VCaP (cell line): ENCODE results near the gene STAMBPL1.

ENCODE experiments used
- H3K27ac ChIP-seq: fragments of 450-650 bp; 2 replicates; pipeline ENCODE4 v1.5.1; 2017
- TF ChIP-seq, protein P1 (sequence below): fragments of 450-650 bp; conservative IDR thresholded peaks from 2 replicates; pipeline ENCODE4 v1.5.1; 2017; ENCODE audit warnings: mild to moderate bottlenecking, moderate library complexity

Gene STAMBPL1

DNA sequence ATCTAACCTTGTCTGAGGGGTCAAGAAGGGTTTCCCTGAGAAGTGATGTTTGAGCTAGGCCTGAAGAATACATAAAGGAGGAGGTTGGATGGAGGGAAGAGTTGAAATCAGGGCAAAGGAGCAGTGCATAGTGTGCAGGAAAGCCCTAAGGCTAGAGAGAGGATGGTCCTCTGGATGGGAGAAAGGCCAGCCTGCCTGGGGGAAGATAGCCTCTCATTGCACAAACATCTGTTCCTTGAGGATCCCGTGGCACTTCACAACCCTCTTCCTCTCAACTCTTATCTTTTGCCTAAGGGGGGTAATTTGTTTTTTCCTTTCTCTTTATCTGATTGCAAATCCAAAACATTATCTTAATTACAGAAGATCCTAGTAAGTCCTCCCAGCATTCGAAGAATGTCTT is 35.7 kb downstream of the STAMBPL1 start:
- H3K27ac ChIP-seq: no peak overlapping the region
- TF ChIP-seq, protein P1, sequence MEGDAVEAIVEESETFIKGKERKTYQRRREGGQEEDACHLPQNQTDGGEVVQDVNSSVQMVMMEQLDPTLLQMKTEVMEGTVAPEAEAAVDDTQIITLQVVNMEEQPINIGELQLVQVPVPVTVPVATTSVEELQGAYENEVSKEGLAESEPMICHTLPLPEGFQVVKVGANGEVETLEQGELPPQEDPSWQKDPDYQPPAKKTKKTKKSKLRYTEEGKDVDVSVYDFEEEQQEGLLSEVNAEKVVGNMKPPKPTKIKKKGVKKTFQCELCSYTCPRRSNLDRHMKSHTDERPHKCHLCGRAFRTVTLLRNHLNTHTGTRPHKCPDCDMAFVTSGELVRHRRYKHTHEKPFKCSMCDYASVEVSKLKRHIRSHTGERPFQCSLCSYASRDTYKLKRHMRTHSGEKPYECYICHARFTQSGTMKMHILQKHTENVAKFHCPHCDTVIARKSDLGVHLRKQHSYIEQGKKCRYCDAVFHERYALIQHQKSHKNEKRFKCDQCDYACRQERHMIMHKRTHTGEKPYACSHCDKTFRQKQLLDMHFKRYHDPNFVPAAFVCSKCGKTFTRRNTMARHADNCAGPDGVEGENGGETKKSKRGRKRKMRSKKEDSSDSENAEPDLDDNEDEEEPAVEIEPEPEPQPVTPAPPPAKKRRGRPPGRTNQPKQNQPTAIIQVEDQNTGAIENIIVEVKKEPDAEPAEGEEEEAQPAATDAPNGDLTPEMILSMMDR: no peak

DNA sequence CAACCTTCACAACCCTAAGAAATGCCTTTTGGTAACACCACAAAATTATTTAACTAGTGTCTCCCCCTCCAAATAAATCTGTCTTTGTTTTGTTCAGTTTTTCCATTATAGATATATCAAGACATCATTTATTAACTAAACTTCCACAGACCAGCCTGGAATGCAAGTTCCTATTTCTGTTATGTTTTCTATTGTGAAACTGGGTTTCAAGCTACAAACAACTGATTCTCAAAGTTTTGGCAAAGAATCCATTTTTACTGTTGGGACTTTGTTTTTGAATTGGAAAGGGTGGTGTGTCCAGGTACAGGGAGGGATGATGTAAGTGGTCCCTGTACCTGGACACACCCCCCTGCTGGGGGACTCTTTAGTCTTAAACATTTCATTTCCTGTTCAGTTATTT is 36.2 kb downstream of the STAMBPL1 start:
- TF ChIP-seq, protein P1: no peak

DNA sequence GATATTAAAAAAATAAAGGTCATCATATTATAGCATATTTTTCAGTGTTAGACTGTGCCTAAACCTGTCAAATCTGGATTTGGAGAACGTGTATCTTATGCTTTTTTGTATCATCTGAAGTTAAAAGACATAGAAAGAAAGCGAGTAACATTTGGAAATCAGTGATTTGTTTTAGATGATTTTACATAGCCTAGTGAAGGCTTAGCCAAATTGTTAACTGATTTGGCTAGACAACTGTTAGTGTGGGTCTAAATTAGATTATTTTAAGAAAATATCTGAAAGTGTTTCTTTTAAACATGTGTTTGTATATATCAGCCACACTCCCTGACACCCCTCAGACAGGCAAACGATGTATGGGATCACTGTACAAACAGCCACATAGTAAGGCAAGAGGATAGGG is 36.9 kb downstream of the STAMBPL1 start:
- TF ChIP-seq, protein P1: no peak
- no peak overlapping the region for H3K27ac ChIP-seq

More for the DNA sequence above, 36.2 kb downstream of the STAMBPL1 start:
- H3K27ac ChIP-seq: no peak overlapping the region

DNA sequence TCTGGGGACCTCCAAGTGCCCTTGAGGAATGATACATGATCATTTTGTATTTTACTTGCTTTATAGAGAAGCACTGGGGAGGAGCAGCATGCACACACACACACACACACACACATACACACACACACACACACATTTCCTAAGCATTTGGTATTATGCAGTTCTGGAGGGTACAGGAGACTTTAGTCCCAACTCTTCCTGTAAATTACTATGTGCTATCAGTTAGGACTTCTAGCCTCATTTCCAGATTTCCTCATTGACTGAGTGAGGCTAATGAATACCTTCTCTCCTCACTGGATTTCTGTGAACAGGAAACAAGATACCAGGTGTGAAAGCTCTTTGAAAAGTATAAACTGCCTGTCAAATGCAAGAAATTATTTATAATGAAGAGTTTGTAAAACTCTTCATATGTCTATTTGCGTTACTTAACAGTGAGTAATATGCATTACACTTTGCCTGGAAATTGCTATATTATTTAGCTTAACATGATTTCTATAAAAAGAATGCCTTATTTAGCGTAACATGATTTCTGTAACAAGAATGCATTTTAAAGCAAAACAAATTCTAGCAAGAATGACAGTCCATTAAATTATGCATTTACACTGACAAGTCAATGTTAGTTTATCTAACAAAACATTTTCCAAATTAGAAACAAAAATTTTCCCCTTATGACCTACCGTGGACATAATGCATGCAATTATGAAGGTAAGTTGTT is 38.3 kb downstream of the STAMBPL1 start:
- TF ChIP-seq, protein P1: no peak
- H3K27ac ChIP-seq: no peak overlapping the region

DNA sequence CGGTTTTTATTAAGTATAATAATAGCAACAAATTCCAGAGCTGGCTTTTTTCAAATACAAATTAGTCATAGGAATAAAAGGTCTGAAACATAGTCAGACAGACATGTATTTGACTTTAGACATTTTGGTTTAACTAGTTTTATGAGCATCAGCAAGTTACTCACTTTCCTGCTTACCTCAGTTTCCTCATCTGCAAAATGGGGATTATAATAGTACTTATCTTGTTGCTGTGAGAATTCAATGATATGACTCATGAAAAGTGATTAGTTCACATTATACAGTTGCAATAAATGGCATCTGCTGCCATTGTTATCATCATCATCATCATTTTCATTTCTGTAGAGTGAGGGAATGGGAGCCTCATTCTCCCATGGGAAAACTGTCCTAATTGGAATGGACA is 39.0 kb downstream of the STAMBPL1 start:
- TF ChIP-seq, protein P1: no peak
- no peak overlapping the region for H3K27ac ChIP-seq

DNA sequence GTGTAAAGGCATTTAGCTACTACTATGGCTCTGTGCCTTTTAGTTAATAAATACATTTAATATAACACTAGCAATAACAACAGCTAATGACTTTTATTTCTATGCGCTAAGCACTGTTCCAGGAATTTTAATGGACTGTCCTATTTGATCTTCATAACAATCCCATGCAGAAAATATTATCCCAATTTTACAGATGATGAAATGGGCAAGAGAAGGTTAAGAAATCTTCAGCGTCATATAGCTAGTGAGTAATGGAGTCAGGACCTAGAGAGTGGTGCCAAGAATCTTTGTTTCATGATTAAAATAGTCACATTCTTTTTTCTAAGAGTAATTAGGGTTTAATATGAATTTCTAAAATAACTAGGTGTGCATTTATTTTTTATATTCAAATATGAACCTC is 40.2 kb downstream of the STAMBPL1 start:
- H3K27ac ChIP-seq: no peak overlapping the region
- TF ChIP-seq, protein P1: no peak

DNA sequence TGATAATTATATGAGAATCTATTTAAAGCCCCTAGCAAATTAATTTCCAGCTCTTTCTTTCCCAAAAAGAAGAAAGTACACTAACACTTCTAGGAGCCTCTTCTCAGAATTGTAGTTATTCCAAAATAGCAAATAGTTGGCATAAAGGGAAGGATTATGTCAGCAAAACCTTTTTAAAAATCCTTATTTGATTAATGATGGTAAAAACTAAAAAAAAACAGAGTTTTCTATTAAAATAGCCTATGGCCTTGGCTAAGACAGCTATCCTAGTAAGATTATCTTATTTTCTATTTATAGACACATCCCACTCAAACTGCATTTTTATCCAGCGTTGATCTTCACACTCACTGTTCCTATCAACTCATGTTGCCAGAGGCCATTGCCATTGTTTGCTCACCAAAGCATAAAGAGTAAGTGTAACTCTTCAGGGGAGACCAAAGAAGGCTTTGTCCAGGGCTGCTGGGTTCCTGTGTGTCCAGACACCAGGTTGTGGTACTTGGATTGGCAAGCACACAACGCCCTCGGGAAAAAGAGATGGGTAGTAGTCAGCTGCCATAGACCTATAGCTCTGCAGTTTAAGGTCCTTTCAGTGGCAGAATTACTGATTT is 41.0 kb downstream of the STAMBPL1 start:
- no peak overlapping the region for H3K27ac ChIP-seq
- TF ChIP-seq, protein P1: no peak
